ENCODE measurements around the gene CST7.
A peak's percentile ranks its signal among the peaks of the same experiment; 100 is the strongest.

CST7 gene

DNA sequence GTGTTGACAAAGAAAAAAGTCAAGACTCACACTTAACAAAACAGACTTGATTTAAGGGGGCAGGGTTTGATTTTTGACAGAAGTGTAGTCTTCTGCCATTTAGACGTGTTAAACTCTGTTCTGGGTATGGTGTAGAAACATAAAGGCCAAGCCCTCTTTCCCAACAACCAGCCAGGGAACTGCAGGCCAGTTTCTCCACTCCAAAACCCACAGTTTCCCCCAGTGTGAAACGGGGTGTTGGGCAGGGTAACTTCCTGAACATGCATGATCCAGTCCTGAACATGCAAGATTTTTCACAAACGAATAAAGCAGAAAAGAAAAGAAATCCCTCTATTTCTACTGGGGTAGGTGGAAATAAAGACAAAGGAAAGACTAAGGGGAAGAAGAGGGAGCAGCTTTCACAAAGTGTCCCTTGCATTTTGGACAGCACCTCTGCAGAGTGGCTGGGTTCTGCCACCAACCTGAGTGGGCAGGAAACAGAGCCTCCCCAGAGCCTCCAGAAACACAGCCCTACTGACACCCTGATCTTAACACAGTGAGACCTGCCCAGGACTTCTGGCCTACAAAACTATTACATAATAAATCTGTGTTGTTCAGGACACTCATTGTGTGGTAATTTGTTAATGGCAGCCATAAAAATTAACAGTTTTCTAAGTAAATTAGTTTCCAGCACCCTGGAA lies 36.0 kb downstream of the CST7 start:
- no peak for DNase-seq

DNA sequence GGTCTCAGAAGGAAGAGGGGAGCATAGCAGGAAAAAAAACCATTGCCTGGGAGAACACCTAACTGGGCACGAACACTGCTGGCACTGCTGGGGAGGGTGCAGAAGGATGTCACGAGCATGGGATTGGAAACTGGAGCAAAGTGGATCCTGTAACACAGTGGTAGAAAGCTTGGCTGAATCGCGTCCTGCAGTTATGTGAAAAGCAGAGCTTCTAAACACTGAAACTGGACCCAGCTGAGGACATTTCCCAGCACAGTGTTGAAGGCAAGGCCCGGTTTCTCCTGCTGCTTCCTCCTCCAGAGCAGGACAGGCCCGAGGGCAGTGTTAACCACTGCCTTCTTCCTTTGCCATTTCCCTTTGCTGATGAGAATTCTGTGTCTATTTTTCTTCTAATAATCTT lies 36.7 kb downstream of the CST7 start:
- DNase-seq: no peak

- no peak for DNase-seq
Observed at GRCh38 chr20:24986436-24987015, 37.5 kb downstream of the CST7 start.

- no peak for DNase-seq
Observed at GRCh38 chr20:24987244-24987643, 38.2 kb downstream of the CST7 start.

DNA sequence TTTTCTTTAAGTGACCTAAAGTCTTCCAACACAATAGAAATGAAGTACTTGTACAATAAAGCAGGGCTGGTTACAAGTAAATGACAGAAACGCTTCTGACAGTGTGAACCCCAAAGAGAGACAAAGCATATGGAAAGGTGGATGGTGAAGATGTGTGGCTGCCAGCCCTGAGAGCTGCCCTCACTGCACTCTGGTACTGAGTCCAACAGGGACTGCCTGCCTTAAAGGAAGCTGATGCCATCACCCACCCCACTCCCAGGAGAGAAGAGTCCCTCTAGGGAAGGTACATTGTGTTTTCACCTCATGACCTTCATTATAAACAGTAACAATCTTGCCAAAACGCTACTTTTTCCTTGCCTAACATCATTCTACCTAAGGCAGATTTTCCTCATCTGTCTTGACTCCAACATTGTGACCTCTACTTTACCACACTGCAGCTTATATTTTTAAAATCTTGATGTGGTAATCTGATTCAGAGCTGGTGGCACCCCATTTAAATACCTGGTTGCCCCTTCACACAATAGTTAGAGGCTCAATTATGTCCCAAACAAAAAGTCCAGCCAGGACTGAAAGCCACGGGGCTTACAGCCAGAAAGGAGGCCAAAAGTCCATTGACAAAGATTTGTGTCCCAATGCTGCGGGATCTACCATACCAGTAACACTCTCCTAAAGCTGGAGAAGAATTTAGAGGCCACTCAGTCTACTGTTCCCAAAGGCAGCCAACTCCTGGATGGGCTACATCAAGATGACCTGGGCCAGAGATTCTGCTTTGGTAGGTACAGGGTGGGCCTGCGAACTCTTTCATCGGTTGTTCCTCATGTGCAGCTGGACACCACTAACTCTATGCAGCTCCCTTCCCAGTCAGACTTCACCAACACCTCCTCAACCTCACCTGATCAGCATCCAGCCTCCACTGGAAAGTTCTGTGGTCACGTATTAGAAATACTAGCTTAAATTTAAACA lies 39.1 kb downstream of the CST7 start:
- DNase-seq: no peak

DNA sequence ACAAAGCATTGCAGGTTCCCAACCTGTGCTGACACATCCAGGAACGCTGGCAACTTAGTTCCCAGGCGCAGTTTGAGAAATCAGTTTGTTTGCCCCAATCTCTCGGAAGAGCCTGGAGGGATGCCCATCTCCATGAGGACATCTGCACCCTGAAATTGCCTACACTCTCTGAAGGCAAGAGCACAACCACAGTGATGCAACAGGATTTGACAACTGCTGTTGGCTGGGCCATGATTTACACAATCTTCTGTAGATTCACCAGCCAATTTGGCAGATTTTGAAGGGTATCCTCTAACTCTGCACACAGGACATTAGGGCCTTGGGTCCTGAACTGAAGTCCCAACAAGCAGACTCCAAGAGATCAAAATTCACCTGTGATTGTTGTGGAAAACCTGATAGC lies 40.1 kb downstream of the CST7 start:
- no peak for DNase-seq

- no peak for DNase-seq
Observed at GRCh38 chr20:24990810-24991252, 41.8 kb downstream of the CST7 start.

DNA sequence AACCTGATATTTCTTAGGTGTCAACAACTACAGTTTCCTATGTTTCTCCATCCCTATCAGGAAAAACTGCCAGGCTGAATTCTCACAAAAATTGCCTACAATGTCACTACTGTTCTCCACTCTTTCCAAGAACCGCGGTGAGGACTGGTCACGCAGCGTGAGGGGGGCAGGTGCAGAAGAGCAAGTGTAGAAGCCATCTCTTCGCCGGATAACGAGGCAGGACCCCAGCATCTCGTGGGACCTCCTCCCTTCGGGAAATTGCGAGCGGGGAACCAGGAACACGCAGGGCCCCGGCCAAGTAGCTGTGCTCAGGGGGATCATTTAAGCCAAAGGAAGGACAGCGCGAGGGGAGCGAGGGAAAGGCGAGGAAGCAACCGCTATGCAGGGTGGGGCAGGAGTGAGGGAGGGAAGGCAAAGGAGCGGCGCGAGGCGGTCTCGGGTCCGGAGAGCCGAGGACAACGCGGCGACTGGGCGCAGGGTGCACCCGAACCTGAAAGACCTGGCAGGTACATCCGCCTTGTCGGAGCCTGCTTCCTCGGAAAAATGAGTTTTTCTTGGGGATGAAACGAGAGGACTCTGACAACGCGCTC lies 42.9 kb downstream of the CST7 start:
- DNase-seq: no peak

DNA sequence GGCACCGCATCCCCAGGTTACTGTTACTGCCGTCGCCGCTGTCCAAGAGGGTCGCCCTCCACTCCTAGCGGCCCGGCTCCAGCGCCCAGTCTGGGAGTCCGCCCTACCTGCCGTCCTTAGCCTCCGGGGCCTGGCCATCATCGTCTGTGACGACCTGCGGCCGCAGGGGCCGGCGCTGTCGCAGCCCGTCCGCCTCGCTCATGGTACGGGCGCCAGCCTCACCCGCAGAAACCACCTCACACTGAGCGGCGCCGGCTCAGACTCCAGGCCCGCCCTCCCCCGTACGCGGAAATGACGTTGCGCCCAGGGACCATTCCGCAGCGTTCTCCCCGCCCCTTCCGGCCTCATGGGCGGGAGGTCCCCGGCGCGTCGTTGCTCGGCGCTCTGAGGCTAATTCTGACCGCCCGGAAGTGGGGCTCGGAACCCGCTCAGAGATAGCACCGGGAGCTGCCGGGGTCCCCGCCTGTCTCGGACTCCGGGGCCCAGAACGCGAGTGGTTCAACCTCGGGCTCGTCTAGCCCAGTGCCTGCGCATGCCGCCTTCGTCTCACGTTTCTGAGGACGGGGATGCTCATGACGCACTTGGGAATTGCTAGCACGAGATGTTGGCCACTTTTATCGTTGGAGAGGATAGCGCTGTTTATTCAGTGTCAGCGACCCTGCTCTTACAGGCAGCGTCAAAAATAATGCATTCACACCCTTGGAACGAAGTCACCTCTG lies 43.6 kb downstream of the CST7 start, which contains the start of gene APMAP:
APMAP (minus strand) TSS at position 265 of the 719 bp plus-strand sequence; CDS start at position 202, 63 bp downstream.
- peak; percentile 63 to 99 (median 91) for DNase-seq

DNA sequence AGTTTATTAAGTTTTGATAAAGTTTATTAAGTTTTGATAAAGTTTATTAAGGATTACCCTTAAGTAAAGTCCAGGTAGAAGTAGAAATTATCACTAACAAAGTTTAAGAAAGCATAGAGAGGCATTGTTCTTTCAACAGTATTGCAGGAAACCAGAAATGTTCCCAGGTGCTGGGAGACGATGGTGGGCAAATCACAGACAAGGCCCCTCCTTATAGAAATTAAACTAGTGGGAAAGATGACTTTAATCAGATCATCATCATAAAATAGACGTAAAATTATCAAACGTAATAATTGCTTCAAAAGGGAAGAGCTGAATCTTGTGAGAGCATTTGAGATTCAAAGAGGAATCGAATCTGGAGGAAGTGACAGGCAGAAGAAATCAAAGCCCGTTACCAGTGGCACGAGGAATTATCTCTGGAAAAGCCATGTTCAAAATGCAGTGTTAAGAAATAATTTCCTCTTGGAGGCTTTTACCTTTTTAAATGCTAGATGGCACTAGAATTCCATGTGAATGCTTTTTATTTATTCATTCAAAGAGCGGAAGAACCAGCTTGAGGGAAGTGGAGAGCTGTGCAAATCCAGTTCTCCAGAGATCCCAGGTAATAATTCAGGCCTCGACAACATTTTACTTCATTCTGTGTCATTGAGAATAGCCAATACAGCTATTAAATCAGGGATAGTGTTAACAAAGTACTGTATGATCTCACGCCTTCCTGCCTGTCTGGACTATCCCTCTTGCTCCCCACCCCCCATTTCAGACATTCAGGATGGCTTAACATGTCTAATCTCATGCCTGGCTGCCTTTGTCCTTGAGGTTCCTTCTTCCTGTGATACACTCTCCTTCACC lies 44.5 kb downstream of the CST7 start:
- DNase-seq: peak in 1 of 56 donors; percentile 44

GRCh38 chr20:24994186-24994465 lies 45.1 kb downstream of the CST7 start:
- no peak for DNase-seq

DNA sequence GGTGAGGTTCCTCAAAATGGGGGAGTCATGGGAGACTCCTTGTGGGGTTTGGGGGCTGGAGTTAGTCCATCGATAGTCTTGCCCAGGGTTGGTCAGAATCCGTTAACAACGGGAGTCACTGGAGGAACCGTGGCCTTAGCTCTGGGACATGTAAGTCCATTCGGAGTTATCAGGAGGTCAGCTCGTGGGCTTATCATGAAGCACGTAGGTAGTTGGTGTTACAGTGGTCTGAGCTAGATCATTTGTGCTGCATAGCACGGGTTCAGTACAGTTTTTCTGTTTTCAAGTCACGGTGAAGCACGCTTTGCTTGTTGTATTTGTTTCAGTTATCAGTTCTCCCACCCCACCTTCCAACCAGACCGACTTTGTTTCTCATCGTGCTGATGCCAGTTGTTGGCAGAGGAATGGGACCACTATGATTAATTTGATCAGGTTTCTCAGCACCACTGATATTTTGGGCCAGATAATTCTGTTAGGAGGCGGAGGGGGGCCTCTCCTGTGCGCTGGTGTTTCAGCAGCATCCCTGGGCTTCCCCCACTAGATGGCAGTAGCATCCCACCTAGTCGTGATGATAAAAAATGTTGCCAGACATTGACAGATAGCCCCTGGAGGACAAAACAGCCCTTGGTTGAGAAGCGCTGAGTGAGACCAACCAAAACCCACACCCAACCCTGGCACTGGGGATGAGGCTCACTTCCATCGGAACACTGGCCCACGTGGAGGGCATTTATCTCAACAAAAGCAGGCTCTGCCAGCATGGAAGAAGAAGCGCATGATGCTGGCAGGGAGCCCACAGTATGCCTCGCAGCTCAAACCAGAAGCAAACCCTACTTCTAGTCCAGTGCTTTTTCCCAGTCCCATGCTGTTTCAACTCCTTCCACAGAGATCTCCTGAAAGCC lies 45.6 kb downstream of the CST7 start:
- peak in 55 of 56 donors; percentile 45 to 95 (median 82) for DNase-seq

GRCh38 chr20:24995741-24996448 lies 46.8 kb downstream of the CST7 start:
- no peak for DNase-seq

GRCh38 chr20:24996449-24997377 lies 47.6 kb downstream of the CST7 start:
- DNase-seq: no peak

DNA sequence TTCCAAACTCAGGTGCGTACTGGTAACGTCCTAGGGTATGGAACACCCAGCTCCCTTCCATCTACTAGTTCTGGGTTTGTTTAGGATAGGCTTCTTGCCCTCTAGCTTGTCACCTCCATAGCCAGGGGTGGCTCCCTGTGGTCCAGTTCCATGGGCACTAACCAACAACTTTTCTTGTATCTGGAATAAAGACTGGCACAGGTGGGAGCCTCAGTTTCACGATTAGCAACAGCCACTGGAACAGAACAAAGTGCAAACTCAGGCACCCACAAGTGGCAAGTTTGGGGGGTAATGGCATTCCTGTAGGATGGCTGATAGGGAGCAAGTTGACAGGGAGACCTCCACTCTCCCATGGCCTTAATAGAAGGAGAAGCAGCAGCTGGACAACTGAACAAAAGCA lies 49.1 kb downstream of the CST7 start:
- no peak for DNase-seq

DNA sequence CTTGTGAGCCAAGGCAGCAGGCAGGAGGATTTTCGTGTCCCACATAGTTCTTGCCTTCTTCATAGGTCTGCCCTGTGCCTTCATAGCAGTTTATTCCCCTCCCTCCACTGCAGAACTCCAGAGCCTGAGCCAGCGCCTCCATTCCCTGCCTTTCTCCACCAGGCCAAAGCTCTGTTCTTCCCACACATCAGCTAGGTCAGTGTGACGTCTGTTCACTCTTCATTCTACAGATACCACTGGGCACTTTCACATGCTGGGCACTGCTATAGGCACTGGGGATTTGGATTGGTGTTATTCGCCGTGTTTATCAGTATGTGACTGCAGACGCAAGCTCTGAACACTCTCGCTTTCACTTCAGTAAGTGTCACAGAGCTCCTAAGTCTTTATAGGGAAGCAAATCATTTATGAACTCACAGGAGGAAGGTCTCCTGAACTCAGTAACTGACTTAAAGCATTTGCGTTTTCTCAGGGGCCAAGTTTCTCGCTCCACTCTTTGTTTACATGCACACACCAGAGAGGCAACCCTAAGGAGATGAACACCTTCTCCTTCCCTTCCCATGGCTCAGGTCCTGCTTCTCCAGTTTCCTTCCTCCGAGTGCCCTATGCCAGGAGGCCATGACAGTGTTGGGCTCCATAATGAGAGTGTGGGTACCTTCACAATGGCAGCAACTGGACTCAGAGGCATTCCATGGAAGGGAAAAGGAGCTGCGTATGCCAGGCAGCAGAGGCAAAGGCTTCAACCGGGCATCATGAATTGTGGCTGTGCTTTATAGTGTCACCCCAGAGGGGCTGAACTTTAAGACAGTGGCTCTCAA lies 49.8 kb downstream of the CST7 start:
- no peak for DNase-seq

Data from amygdala (tissue), 56 donors.